Mononuclear cell (primary cell): ENCODE data around the gene IFITM5. TPM values are rescaled to one million over a fixed set of nuclear protein-coding genes. Genes with fewer than 3 reads are reported as not detected.
A peak's percentile ranks its signal among the peaks of the same experiment; 100 is the strongest.
"Not testable (repeated sequence)": the region's sequence is repeated elsewhere in the genome, so short reads cannot be mapped to it uniquely, and the experiment has no call there.

Experiments used
- H3K27me3 ChIP-seq: 2 replicates; pipeline ENCODE4 v1.6.0; 2011; ENCODE audit warnings: low read length, control low read depth; ENCODE audit not compliant: insufficient read depth
- H3K4me1 ChIP-seq: 2 replicates; pipeline ENCODE4 v1.5.1; 2011; ENCODE audit warnings: mild to moderate bottlenecking, low read length, control low read depth; ENCODE audit not compliant: insufficient read depth
- H3K4me3 ChIP-seq: 2 replicates; pipeline ENCODE4 v1.5.1; 2011; ENCODE audit warnings: mild to moderate bottlenecking, low read length, moderate library complexity
- H3K9me3 ChIP-seq: 2 replicates; pipeline ENCODE4 v1.5.1; 2011; ENCODE audit warnings: low read depth, mild to moderate bottlenecking, control low read depth, low read length
- total RNA-seq: library from RNA; depleted of rRNA; stranded (reverse); fragments of >200 nt; gene quantifications from one replicate; pipeline ENCODE4 v1.2.3, GENCODE V29; 2012

Gene IFITM5
- total RNA-seq, 1 donor, result not detected

- peak overlapping the region; percentile 45 for H3K4me3 ChIP-seq
- peaks cover 29% of the 10 kb centered on the region for H3K27me3 ChIP-seq
- H3K9me3 ChIP-seq, result no peaks in the 10 kb centered on the region
- H3K4me1 ChIP-seq, result peaks cover 58% of the 10 kb centered on the region
These were observed 20.0 kb downstream of the IFITM5 start for GRCh38 chr11:279040-279965.

- Histone ChIP-seq H3K4me1 (peaks cover 53% of the 10 kb centered on the region), H3K4me3 (peak within 1 kb of the TSS; percentile 45), H3K27me3 (peaks cover 29% of the 10 kb centered on the region), H3K9me3 (no peaks in the 10 kb centered on the region)
These were observed 21.1 kb downstream of the IFITM5 start, which contains the start of gene NLRP6 for GRCh38 chr11:278001-278951. NLRP6 (plus strand) TSS chr11:278407; CDS start chr11:278570, 163 bp downstream.

- H3K4me3 ChIP-seq, result no peak overlapping the region
- no peaks in the 10 kb centered on the region for H3K9me3 ChIP-seq
- peaks cover 11% of the 10 kb centered on the region for H3K27me3 ChIP-seq
- peaks cover 35% of the 10 kb centered on the region for H3K4me1 ChIP-seq
These were observed 23.1 kb downstream of the IFITM5 start for GRCh38 chr11:276219-276618.

DNA sequence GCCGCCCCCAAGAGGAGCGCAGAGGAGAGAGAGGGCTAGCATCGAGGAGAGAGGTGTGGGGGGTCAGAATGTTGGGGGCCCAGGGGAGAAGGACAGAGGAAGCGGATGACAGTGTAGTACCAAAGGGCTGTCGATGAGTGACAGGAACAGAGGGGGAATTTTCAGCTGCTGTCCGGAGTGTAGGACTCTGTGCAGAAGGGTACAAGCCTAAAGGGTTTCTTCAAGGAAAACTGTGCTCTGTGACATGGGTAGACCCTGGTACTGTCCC lies 26.5 kb downstream of the IFITM5 start:
- H3K27me3 ChIP-seq, result no peaks in the 10 kb centered on the region
- H3K4me3 ChIP-seq, result no peak overlapping the region
- H3K9me3 ChIP-seq, result no peaks in the 10 kb centered on the region
- peaks cover 35% of the 10 kb centered on the region for H3K4me1 ChIP-seq

GRCh38 chr11:272195-272930 lies 27.0 kb downstream of the IFITM5 start:
- Histone ChIP-seq H3K27me3 (no peaks in the 10 kb centered on the region), H3K4me3 (no peak overlapping the region), H3K4me1 (peaks cover 40% of the 10 kb centered on the region), H3K9me3 (no peaks in the 10 kb centered on the region)

GRCh38 chr11:271319-271715 lies 28.0 kb downstream of the IFITM5 start:
- Histone ChIP-seq H3K9me3 (no peaks in the 10 kb centered on the region), H3K4me1 (peaks cover 43% of the 10 kb centered on the region), H3K4me3 (no peak overlapping the region), H3K27me3 (no peaks in the 10 kb centered on the region)

DNA sequence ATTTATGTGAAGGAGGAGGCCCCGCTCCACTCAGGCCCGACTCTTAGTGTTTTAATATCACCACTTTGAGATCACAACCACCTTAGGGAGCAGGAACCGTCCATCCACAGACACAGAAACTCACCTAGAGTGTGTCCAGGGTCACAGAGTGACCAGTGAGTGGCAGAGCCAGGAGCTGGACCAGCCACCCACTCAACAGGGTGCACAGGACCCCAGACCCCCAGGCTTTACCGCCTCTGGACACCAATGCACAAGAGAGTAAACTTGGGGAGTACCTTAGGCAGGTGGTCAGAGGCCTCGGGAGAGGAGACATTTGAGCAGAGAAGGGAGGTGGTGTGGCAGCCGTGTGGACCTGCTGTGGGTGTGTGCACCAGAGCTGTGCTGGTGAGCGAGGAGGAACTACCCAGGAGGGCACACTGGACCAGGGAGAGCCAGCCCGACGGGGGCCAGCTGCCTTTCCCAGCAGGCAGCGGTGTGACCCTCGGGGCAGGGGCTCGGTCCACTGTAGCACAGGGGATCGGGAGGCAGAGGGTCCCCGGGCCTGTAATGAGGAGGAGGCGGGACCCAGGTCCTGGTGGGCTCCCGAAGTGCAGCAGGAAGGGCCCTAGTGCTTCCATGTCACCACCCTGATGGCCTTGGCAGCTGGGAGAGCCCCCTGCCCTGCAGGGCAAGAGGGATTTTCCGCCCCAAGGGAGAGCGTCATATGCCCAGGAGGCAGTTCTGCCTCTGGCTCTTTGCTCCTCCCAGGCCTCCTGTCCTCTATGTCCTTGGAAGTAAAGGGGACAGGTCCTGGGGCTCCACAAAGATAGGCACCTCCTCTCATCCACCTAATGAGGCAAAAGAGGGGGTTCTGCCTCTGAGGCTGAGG lies 28.6 kb downstream of the IFITM5 start:
- Histone ChIP-seq H3K4me3 (no peak overlapping the region), H3K4me1 (peaks cover 43% of the 10 kb centered on the region), H3K9me3 (no peaks in the 10 kb centered on the region), H3K27me3 (no peaks in the 10 kb centered on the region)

- Histone ChIP-seq H3K27me3 (no peaks in the 10 kb centered on the region), H3K9me3 (no peaks in the 10 kb centered on the region), H3K4me1 (peaks cover 39% of the 10 kb centered on the region), H3K4me3 (peak overlapping the region; percentile 57)
These were observed 30.0 kb downstream of the IFITM5 start for GRCh38 chr11:269146-269890.

GRCh38 chr11:268716-269145 lies 30.6 kb downstream of the IFITM5 start:
- Histone ChIP-seq H3K4me1 (peaks cover 39% of the 10 kb centered on the region), H3K4me3 (peak overlapping the region; percentile 57)
- H3K9me3 ChIP-seq, H3K27me3 ChIP-seq: not testable (repeated sequence)

- Histone ChIP-seq H3K4me1 (peaks cover 39% of the 10 kb centered on the region), H3K9me3 (no peaks in the 10 kb centered on the region), H3K4me3 (peak overlapping the region; percentile 57), H3K27me3 (no peaks in the 10 kb centered on the region)
These were observed 31.8 kb downstream of the IFITM5 start for GRCh38 chr11:267491-267994.

DNA sequence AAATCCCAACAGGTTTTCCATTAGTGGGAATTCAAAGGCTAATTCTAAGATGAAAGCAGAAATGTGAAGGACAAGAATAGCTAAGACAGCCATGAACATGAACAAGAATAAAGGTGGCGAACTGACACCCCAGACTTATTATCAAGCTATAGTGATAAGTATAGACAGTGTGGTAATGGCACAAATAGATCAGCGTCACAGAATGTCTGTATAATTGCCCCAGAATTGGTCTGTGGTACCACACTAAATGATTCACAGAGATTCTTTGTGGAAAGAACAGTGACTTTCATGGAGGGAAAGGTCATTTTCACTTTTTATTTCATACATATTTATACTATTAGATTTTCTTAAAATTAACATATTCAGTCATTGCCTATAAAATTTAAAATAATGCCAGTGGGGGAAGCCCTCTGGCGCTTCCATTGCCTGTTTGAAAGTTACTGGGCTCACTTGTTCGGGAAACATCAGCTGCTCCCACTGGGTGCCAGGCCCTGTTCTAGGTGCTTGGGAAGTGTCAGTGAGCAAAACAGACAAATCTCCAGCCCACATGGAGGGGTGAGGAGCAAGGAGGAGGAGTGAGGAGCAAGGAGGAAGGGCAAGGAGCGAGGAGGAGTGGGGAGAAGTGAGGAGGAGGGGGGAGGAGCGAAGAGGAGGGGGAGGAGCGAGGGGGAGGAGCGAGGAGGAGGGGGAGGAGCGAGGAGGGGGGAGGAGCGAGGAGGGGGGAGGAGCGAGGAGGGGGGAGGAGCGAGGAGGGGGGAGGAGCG lies 32.5 kb downstream of the IFITM5 start:
- Histone ChIP-seq H3K4me1 (peaks cover 39% of the 10 kb centered on the region), H3K4me3 (no peak overlapping the region), H3K9me3 (no peaks in the 10 kb centered on the region), H3K27me3 (no peaks in the 10 kb centered on the region)

DNA sequence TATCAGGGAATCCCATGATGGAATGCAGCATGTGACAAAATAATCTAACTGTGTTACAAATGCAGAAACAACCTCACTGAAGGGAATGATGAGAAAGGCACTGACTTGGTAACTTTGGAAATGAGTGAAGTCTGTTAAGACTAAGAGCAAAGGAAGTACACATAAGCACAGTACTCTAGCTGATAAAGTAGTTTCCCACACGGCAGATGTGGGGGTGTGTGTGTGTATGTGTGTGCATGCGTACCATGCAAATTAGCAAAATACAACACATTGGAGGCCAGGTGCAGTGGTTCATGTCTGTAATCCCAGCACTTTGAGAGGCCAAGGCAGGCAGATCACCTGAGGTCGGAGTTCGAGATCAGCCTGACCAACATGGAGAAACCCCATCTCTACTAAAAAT lies 37.7 kb downstream of the IFITM5 start:
- no peaks in the 10 kb centered on the region for H3K9me3 ChIP-seq
- H3K4me3 ChIP-seq, result no peak overlapping the region
- H3K4me1 ChIP-seq, result peaks cover 11% of the 10 kb centered on the region
- no peaks in the 10 kb centered on the region for H3K27me3 ChIP-seq

DNA sequence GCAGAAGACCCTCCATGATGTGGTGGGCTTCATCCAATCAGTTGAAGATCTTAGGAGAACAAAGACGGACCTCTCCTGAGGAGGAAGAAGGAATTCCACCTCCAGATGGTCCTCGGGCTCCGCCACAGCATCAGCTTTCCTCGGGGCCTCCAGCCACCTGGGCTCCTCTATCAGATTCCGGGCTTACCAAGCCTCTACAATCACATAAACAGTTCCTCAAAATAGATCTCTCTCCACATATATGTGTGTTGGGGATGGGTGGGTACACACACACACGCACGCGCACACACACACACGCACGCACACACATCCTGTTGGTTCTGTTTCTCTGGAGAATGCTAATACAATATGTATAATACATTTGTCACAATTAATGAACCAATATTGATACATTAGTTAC lies 39.9 kb downstream of the IFITM5 start:
- no peaks in the 10 kb centered on the region for H3K27me3 ChIP-seq
- no peak overlapping the region for H3K4me3 ChIP-seq
- H3K4me1 ChIP-seq, result peaks cover 11% of the 10 kb centered on the region
- no peaks in the 10 kb centered on the region for H3K9me3 ChIP-seq
